PFSK-1 (cell line): ENCODE data around the gene HMGCS2.

Experiments used
- FOXP2 ChIP-seq: optimal IDR thresholded peaks from 2 replicates; pipeline ENCODE3; 2011; ENCODE audit warnings: borderline replicate concordance, control low read depth, inconsistent platforms; ENCODE audit not compliant: insufficient read depth; ENCODE audit errors: extremely low read length, extremely low read depth
- POLR2AphosphoS5 ChIP-seq: IDR thresholded peaks from 2 replicates; pipeline ENCODE4 v1.6.1; 2012; ENCODE audit warnings: low read depth, mild to moderate bottlenecking, control low read depth, low read length, moderate library complexity
- REST ChIP-seq, 2 experiments: IDR thresholded peaks; 2 replicates each; pipeline versions ENCODE4 v1.6.1 to v1.8.0; 2011 to 2012; ENCODE audit warnings: low read depth in 2 of 2, low read length in 2 of 2, control low read depth in 1 of 2, inconsistent platforms in 1 of 2, mild to moderate bottlenecking in 1 of 2, moderate library complexity in 1 of 2; ENCODE audit not compliant: insufficient read depth in 1 of 2
- SIN3A ChIP-seq: IDR thresholded peaks from 2 replicates; pipeline ENCODE4 v1.6.1; 2012; ENCODE audit warnings: mild to moderate bottlenecking, low read length, moderate library complexity, borderline replicate concordance; ENCODE audit not compliant: insufficient read depth
- TAF1 ChIP-seq: IDR thresholded peaks from 2 replicates; pipeline ENCODE4 v1.6.1; 2012; ENCODE audit warnings: low read length, control low read depth, borderline replicate concordance; ENCODE audit not compliant: insufficient read depth

Gene HMGCS2

GRCh38 chr1:119797606-119798005 lies 28.9 kb upstream of the HMGCS2 start:
- TF ChIP-seq REST (IDR thresholded peaks at IDR 0.05; ENCODE audit: insufficient read depth in 1 of 2, low read depth in 2 of 2, low read length in 2 of 2) (no peak), TAF1 (no peak), POLR2AphosphoS5 (no peak), SIN3A (no peak), FOXP2 (no peak)

- no peak for TF ChIP-seq REST (IDR thresholded peaks at IDR 0.05; ENCODE audit: insufficient read depth in 1 of 2, low read depth in 2 of 2, low read length in 2 of 2)
Observed at GRCh38 chr1:119797162-119797561, 28.5 kb upstream of the HMGCS2 start.

GRCh38 chr1:119795261-119796200 lies 26.8 kb upstream of the HMGCS2 start:
- no peak for TF ChIP-seq REST (IDR thresholded peaks at IDR 0.05; ENCODE audit: insufficient read depth in 1 of 2, low read depth in 2 of 2, low read length in 2 of 2)
- no peak for TF ChIP-seq POLR2AphosphoS5
- no peak for TF ChIP-seq SIN3A

- no peak for TF ChIP-seq FOXP2
Observed at GRCh38 chr1:119794876-119795240, 26.2 kb upstream of the HMGCS2 start.

- TF ChIP-seq FOXP2: no peak
- no peak for TF ChIP-seq SIN3A
- TF ChIP-seq REST (IDR thresholded peaks at IDR 0.05; ENCODE audit: insufficient read depth in 1 of 2, low read depth in 2 of 2, low read length in 2 of 2): no peak
- no peak for TF ChIP-seq TAF1
- TF ChIP-seq POLR2AphosphoS5: no peak
Observed at GRCh38 chr1:119794230-119794875, 25.6 kb upstream of the HMGCS2 start.
